Adrenal gland (tissue), 5 donors: Measurements from ENCODE around the gene UBE2D2.

Experiments used
- POLR2A ChIP-seq, 2 donors: fragments of 450-650 bp; IDR thresholded peaks; one replicate each; pipeline ENCODE4 v1.6.1; 2017; ENCODE audit warnings: antibody characterized with exemption in 2 of 2, mild to moderate bottlenecking in 2 of 2, moderate library complexity in 1 of 2
- TF ChIP-seq, protein P1 (sequence below), 6 experiments: fragments of 450-650 bp in 4 of 6; fragments of 200-600 bp in 2 of 6; sonication (generic) in 1 of 6; IDR thresholded peaks; 1 replicate in 5 of 6; 2 replicates in 1 of 6; pipeline versions ENCODE4 v1.5.1 to v1.8.0; 2016 to 2021; ENCODE audit warnings: antibody characterized with exemption in 6 of 6, mild to moderate bottlenecking in 2 of 6, moderate library complexity in 1 of 6
- donor health status: DM: no; HTN: no; CAD: no.

- TF ChIP-seq, protein P1, sequence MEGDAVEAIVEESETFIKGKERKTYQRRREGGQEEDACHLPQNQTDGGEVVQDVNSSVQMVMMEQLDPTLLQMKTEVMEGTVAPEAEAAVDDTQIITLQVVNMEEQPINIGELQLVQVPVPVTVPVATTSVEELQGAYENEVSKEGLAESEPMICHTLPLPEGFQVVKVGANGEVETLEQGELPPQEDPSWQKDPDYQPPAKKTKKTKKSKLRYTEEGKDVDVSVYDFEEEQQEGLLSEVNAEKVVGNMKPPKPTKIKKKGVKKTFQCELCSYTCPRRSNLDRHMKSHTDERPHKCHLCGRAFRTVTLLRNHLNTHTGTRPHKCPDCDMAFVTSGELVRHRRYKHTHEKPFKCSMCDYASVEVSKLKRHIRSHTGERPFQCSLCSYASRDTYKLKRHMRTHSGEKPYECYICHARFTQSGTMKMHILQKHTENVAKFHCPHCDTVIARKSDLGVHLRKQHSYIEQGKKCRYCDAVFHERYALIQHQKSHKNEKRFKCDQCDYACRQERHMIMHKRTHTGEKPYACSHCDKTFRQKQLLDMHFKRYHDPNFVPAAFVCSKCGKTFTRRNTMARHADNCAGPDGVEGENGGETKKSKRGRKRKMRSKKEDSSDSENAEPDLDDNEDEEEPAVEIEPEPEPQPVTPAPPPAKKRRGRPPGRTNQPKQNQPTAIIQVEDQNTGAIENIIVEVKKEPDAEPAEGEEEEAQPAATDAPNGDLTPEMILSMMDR (IDR thresholded peaks at IDR 0.05): no peak
- TF ChIP-seq POLR2A (IDR thresholded peaks at IDR 0.05): no peak
Observed at GRCh38 chr5:139601429-139601828, 40.3 kb downstream of the UBE2D2 start.
